Smooth muscle cell (in vitro differentiated cells): ENCODE measurements around the gene MRPS5. TPM values are rescaled to one million over a fixed set of nuclear protein-coding genes. Genes with fewer than 3 reads are reported as not detected.

ENCODE experiments used
- DNase-seq: peaks from one replicate; lab custom pipeline; 2025; ENCODE audit not compliant: unreplicated experiment; lab: John Stamatoyannopoulos, UW
- H2AFZ ChIP-seq: fragments of 200-600 bp; sonication (generic); 2 replicates; pipeline ENCODE4 v1.6.0; 2016; ENCODE audit warnings: antibody characterized with exemption, low read depth, mild to moderate bottlenecking
- H3F3A ChIP-seq: fragments of 200-600 bp; sonication (generic); 2 replicates; pipeline ENCODE4 v1.6.0; 2017; ENCODE audit warnings: antibody characterized with exemption, low read depth
- H3K27ac ChIP-seq: fragments of 200-600 bp; sonication (generic); 2 replicates; pipeline ENCODE4 v1.5.1; 2016; ENCODE audit warnings: low read depth, mild to moderate bottlenecking
- H3K27me3 ChIP-seq: fragments of 200-600 bp; sonication (generic); 2 replicates; pipeline ENCODE4 v1.6.1; 2016; ENCODE audit warnings: low read depth, mild to moderate bottlenecking
- H3K36me3 ChIP-seq: fragments of 200-600 bp; sonication (generic); 2 replicates; pipeline ENCODE4 v1.5.1; 2016; ENCODE audit warnings: low read depth
- H3K4me1 ChIP-seq: fragments of 200-600 bp; sonication (generic); 2 replicates; pipeline ENCODE4 v1.5.1; 2016; ENCODE audit warnings: low read depth
- H3K4me2 ChIP-seq: fragments of 200-600 bp; sonication (generic); 2 replicates; pipeline ENCODE4 v1.6.0; 2016; ENCODE audit warnings: mild to moderate bottlenecking
- H3K4me3 ChIP-seq: fragments of 200-600 bp; sonication (generic); 2 replicates; pipeline ENCODE4 v1.5.1; 2016; ENCODE audit warnings: mild to moderate bottlenecking
- H3K79me2 ChIP-seq: fragments of 200-600 bp; sonication (generic); 2 replicates; pipeline ENCODE4 v1.6.0; 2016; ENCODE audit warnings: low read depth, mild to moderate bottlenecking
- H3K9ac ChIP-seq: fragments of 200-600 bp; sonication (generic); 2 replicates; pipeline ENCODE4 v1.6.0; 2016; ENCODE audit warnings: low read depth
- H3K9me3 ChIP-seq: fragments of 200-600 bp; sonication (generic); replicated peaks from 2 replicates; pipeline ENCODE4 v1.5.1; 2016; ENCODE audit warnings: low read depth
- H4K20me1 ChIP-seq: fragments of 200-600 bp; sonication (generic); 2 replicates; pipeline ENCODE4 v1.6.0; 2016; ENCODE audit warnings: low read depth
- WGBS: methylation state at CpG from one replicate; pipeline ENCODE4 v1.1.7; 2016; ENCODE audit warnings: low lambda C conversion rate; 5-methylcytosine and 5-hydroxymethylcytosine counted together
- polyA plus RNA-seq: library from polyadenylated mRNA; unstranded; fragments of >200 nt; fragmentation: Nextera tagmentation; extraction: Ambion mirVana; gene quantifications from 2 replicates; pipeline ENCODE4 v1.2.1, GENCODE V29; 2016
- total RNA-seq: library from RNA; depleted of rRNA; stranded (reverse); fragments of >200 nt; gene quantifications from 2 replicates; pipeline ENCODE4 v1.2.3, GENCODE V29; 2014
- TF ChIP-seq, protein P1 (sequence below): fragments of 200-600 bp; sonication (generic); IDR thresholded peaks from 2 replicates; pipeline ENCODE4 v1.5.1; 2017; ENCODE audit warnings: borderline replicate concordance, mild to moderate bottlenecking, antibody characterized with exemption; ENCODE audit not compliant: insufficient read depth, poor library complexity, severe bottlenecking

Gene MRPS5
- total and polyA plus RNA-seq, 2 experiments from 2014 or later = 41.1 to 46.2 TPM

DNA sequence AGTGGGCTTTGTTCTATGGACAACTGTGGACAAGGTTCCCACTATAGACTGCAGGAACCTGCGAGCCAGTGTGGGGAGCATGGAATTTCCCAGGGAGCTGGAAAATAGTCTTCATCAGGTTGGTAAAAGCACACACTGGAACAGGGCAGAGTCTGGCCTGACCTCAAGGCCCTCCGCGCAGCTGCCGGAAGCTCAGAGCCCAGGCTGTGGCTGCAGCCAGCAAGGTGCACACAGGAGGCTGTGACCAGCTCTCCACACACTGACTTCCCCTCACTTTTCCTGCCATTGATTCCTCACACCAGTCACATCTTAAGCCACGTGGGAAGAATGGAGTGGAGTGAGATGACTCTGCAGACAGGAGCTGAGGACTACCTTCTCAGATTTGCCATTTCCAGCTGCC, 77.0 kb downstream of the MRPS5 start:
- DNase-seq = no peak
- no peaks in the 10 kb centered on the region for H3K79me2 ChIP-seq
- no peak overlapping the region for H2AFZ ChIP-seq
- no peak overlapping the region for H3K27ac ChIP-seq
- no peaks in the 10 kb centered on the region for H4K20me1 ChIP-seq
- H3K4me2 ChIP-seq = no peak overlapping the region
- H3K36me3 ChIP-seq = no peaks in the 10 kb centered on the region
- H3K27me3 ChIP-seq = no peaks in the 10 kb centered on the region
- no peaks in the 10 kb centered on the region for H3K9me3 ChIP-seq
- no peak overlapping the region for H3K9ac ChIP-seq
- no peaks in the 10 kb centered on the region for H3K4me1 ChIP-seq
- no peaks in the 10 kb centered on the region for H3F3A ChIP-seq
- 82% methylated on average over 5 of the region's 5 CpGs for WGBS
- H3K4me3 ChIP-seq = no peak overlapping the region
- TF ChIP-seq, protein P1, sequence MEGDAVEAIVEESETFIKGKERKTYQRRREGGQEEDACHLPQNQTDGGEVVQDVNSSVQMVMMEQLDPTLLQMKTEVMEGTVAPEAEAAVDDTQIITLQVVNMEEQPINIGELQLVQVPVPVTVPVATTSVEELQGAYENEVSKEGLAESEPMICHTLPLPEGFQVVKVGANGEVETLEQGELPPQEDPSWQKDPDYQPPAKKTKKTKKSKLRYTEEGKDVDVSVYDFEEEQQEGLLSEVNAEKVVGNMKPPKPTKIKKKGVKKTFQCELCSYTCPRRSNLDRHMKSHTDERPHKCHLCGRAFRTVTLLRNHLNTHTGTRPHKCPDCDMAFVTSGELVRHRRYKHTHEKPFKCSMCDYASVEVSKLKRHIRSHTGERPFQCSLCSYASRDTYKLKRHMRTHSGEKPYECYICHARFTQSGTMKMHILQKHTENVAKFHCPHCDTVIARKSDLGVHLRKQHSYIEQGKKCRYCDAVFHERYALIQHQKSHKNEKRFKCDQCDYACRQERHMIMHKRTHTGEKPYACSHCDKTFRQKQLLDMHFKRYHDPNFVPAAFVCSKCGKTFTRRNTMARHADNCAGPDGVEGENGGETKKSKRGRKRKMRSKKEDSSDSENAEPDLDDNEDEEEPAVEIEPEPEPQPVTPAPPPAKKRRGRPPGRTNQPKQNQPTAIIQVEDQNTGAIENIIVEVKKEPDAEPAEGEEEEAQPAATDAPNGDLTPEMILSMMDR = no peak

DNA sequence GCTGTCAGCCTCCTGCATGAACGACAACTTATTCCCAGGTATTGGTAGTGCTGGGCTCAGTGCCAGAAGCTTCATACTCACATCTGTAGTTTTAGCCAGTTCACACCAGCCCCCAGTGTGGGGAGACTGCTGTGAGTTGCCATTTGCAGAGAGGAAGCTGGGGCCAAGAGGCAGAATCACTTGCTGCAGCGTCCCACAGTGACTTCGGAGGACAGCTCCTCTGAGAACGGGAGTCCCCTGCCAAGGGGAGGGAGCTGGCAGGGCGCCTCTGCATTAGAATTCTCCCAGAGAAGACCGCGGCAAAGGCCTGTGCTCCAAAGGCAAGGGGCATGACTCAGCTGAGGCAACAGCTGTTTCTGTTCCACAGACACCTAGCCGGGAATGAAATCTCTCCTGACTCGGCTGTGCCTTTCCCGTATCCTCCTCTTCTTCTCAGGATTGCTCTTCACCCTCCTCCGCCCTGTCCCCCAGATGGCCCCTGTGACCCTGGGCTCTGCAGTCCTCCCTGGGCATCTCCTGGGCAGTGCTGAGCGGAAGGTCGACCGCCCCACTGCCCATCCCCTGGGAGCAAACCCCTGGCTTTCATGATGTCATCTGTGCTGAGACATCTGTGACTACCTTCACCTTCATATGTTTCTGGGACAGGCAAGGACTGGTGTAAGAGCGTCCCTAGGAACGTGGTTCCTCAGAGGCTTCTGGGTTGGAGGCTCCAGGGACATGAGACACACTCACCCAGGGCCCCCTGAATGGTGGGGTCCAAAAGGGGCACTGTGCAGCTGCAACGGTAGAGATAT, 78.1 kb downstream of the MRPS5 start:
- Histone ChIP-seq H3K27me3 (no peaks in the 10 kb centered on the region), H3K4me2 (no peak overlapping the region), H4K20me1 (no peaks in the 10 kb centered on the region), H3F3A (no peaks in the 10 kb centered on the region), H3K36me3 (no peaks in the 10 kb centered on the region), H3K79me2 (no peaks in the 10 kb centered on the region), H2AFZ (no peak overlapping the region), H3K27ac (no peak overlapping the region), H3K9me3 (no peaks in the 10 kb centered on the region), H3K9ac (no peak overlapping the region), H3K4me3 (no peak overlapping the region), H3K4me1 (no peaks in the 10 kb centered on the region)
- DNase-seq = no peak
- WGBS = 66% methylated on average over 17 of the region's 17 CpGs
- TF ChIP-seq, protein P1 = no peak

DNA sequence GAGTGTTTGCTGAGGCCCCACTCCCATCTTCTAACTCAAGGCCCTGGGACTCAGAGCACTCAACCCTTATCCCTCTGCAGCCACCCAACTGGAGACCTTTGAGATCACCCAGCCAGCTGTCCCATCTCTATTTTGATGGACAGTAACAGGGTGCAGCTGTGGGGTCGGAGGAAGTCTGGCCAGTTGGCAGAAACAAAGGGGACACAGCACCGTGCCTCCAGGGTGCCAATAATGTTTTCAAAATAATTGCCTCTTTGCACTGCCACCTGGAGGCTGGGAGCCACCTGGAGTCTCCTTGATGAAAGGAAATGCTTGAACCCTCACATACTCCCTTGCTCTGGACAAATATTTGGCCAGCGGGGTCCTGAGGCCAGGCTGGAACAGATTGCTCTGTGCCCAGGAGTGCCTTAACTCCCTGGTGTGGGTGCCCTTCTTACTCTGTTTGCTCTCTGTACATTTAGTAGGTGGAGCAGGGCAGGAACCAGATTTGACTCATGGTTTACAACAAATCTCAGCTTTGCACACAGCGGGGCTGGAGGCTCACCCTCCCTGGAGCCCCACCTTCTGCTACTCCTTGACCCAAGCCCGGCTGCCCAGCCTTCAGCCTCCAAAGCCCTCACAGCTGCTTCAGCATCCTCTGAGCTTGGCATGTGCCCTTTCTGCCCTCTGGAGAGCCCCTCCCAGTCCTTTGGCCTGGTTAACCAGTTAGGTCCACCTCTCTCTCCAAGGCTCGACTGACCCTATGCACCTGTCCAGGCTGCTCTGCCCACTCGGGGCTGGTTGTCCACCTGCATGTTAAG, 78.9 kb downstream of the MRPS5 start:
- 77% methylated on average over 7 of the region's 7 CpGs for WGBS
- Histone ChIP-seq H3K4me2 (no peak overlapping the region), H3K4me3 (no peak overlapping the region)

More for the DNA sequence above, 78.9 kb downstream of the MRPS5 start:
- no peaks in the 10 kb centered on the region for H3K36me3 ChIP-seq
- no peaks in the 10 kb centered on the region for H3K4me1 ChIP-seq
- H3K79me2 ChIP-seq = no peaks in the 10 kb centered on the region
- H3K9me3 ChIP-seq = no peaks in the 10 kb centered on the region
- no peaks in the 10 kb centered on the region for H4K20me1 ChIP-seq
- TF ChIP-seq, protein P1 = no peak
- no peak overlapping the region for H2AFZ ChIP-seq
- no peak overlapping the region for H3K9ac ChIP-seq
- H3K27me3 ChIP-seq = no peaks in the 10 kb centered on the region
- H3K27ac ChIP-seq = no peak overlapping the region
- DNase-seq = no peak
- no peaks in the 10 kb centered on the region for H3F3A ChIP-seq
